Measurements from ENCODE around the gene LPA. TPM values are rescaled to one million over a fixed set of nuclear protein-coding genes. Genes with fewer than 3 reads are reported as not detected.

The LPA gene
- total RNA-seq, 4 donors from 2014 or later, result 0.22 to 1.2 (median 0.70) TPM

- H3K9me3 ChIP-seq, result no peaks in the 10 kb centered on the region
- no peak overlapping the region for H3K27ac ChIP-seq
- DNase-seq, result no peak
- intact Hi-C loops (cut with DNase I), result no loop called here
- TF ChIP-seq POLR2A (IDR thresholded peaks at IDR 0.05), result no peak
- TF ChIP-seq, protein P1, sequence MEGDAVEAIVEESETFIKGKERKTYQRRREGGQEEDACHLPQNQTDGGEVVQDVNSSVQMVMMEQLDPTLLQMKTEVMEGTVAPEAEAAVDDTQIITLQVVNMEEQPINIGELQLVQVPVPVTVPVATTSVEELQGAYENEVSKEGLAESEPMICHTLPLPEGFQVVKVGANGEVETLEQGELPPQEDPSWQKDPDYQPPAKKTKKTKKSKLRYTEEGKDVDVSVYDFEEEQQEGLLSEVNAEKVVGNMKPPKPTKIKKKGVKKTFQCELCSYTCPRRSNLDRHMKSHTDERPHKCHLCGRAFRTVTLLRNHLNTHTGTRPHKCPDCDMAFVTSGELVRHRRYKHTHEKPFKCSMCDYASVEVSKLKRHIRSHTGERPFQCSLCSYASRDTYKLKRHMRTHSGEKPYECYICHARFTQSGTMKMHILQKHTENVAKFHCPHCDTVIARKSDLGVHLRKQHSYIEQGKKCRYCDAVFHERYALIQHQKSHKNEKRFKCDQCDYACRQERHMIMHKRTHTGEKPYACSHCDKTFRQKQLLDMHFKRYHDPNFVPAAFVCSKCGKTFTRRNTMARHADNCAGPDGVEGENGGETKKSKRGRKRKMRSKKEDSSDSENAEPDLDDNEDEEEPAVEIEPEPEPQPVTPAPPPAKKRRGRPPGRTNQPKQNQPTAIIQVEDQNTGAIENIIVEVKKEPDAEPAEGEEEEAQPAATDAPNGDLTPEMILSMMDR (IDR thresholded peaks at IDR 0.05), result no peak
- no peaks in the 10 kb centered on the region for H3K4me1 ChIP-seq
- WGBS, 2 donors, result 43 to 65% methylated on average over 2 of the region's 2 CpGs
- H3K36me3 ChIP-seq, result no peaks in the 10 kb centered on the region
- H3K4me3 ChIP-seq, result no peak overlapping the region
- H3K27me3 ChIP-seq, result no peaks in the 10 kb centered on the region
Observed at GRCh38 chr6:160662842-160663241, 1.2 kb downstream of the LPA start.

DNA sequence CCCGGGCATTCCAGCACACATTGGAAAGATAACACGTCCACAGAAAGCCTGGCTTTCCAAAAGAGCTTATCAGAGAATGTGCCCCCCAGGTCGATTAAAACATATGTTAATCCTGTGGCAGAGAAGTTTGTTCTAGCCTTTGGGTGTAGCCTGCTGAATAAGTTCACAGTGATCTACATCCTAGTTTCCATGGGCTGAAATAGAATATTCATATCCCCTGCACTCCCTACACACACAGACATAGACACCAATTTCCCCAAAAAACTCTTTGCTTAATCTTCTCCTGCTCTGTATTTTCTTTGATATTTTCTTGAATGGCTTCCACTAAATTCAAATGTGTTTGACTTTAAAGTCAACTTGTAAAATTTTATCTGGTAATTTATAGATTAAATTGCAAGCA lies 1.6 kb downstream of the LPA start:
- H3K36me3 ChIP-seq, result no peaks in the 10 kb centered on the region
- intact Hi-C loops (cut with DNase I), result no loop called here
- WGBS, 2 donors, result 33% methylated on average over 3 of the region's 3 CpGs
- DNase-seq, result no peak
- no peaks in the 10 kb centered on the region for H3K9me3 ChIP-seq
- H3K27me3 ChIP-seq, result no peaks in the 10 kb centered on the region
- TF ChIP-seq, protein P1 (IDR thresholded peaks at IDR 0.05), result no peak
- TF ChIP-seq POLR2A (IDR thresholded peaks at IDR 0.05), result no peak
- no peak overlapping the region for H3K27ac ChIP-seq
- no peaks in the 10 kb centered on the region for H3K4me1 ChIP-seq
- H3K4me3 ChIP-seq, result no peak overlapping the region

- Histone ChIP-seq H3K9me3 (peaks cover 0 to 7% (median 0%) of the 10 kb centered on the region in 3 donors), H3K27me3 (no peaks in the 10 kb centered on the region), H3K27ac (no peak overlapping the region), H3K36me3 (no peaks in the 10 kb centered on the region), H3K4me1 (no peaks in the 10 kb centered on the region), H3K4me3 (no peak overlapping the region)
- WGBS, 2 donors, result 70 to 75% methylated on average over 3 of the region's 3 CpGs
- no peak for DNase-seq
- TF ChIP-seq, protein P1 (IDR thresholded peaks at IDR 0.05), result no peak
- no peak for TF ChIP-seq POLR2A (IDR thresholded peaks at IDR 0.05)
- intact Hi-C loops (cut with DNase I), result no loop called here
Observed at GRCh38 chr6:160661216-160661615, 2.9 kb downstream of the LPA start.

DNA sequence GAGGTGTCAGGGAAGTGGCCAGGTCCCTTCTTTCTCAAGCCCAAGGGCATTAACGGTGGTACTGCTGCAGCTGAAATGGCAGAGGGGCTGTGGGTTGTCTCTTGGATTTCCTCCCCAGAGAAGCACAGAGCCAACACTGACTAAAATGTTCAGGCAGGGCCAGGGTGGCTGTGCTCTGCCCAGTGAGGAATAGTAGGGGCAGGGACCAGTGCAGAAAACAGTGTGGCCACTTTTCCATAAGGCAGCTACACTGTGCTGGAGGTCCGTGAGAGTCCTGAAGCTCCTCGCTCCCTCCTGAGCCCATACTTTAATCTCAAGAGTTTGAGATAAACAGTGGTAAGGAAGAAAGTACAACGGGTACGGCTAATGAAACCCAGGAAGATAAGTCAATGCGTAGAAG lies 4.5 kb downstream of the LPA start:
- Histone ChIP-seq H3K9me3 (peaks cover 0 to 7% (median 0%) of the 10 kb centered on the region in 3 donors), H3K4me3 (no peak overlapping the region), H3K27ac (no peak overlapping the region), H3K4me1 (no peaks in the 10 kb centered on the region), H3K36me3 (no peaks in the 10 kb centered on the region), H3K27me3 (no peaks in the 10 kb centered on the region)
- 93 to 96% methylated on average over 5 of the region's 6 CpGs for WGBS, 2 donors
- TF ChIP-seq POLR2A (IDR thresholded peaks at IDR 0.05), result no peak
- TF ChIP-seq, protein P1 (IDR thresholded peaks at IDR 0.05), result no peak
- no peak for DNase-seq
- intact Hi-C loops (cut with DNase I), result no loop called here

DNA sequence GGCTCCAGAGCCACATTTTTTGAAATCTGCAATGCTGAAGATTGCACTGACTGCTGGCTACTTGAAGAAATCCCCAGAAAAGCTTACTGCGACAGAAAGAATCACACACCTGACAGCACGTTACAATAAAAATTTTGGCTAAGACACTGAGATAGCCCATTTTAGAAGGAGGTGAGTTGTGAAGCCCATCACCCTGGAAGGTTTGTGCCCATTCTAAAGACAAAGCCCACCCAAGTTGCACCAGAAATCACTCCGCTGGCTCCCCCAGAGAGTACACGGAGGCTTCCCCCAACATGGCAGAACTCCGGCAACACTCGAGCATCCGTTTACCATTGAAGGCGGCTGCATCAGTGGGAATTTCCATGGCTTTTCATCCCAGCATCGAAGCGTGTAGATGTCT lies 29.4 kb downstream of the LPA start:
- 90 to 91% methylated on average over 5 to 8 of the region's 10 CpGs for WGBS, 2 donors
- H3K27me3 ChIP-seq, result no peaks in the 10 kb centered on the region
- DNase-seq, result no peak
- intact Hi-C loops (cut with DNase I), result no loop called here
- H3K9me3 ChIP-seq, result peaks cover 0 to 4% (median 0%) of the 10 kb centered on the region in 3 donors
- TF ChIP-seq POLR2A (IDR thresholded peaks at IDR 0.05), result no peak
- TF ChIP-seq, protein P1 (IDR thresholded peaks at IDR 0.05), result no peak
- H3K36me3 ChIP-seq, result no peaks in the 10 kb centered on the region
- no peak overlapping the region for H3K4me3 ChIP-seq
- no peaks in the 10 kb centered on the region for H3K4me1 ChIP-seq
- no peak overlapping the region for H3K27ac ChIP-seq
